ENCODE data around the gene CCDC89.
A peak's percentile ranks its signal among the peaks of the same experiment; 100 is the strongest.

The CCDC89 gene

DNA sequence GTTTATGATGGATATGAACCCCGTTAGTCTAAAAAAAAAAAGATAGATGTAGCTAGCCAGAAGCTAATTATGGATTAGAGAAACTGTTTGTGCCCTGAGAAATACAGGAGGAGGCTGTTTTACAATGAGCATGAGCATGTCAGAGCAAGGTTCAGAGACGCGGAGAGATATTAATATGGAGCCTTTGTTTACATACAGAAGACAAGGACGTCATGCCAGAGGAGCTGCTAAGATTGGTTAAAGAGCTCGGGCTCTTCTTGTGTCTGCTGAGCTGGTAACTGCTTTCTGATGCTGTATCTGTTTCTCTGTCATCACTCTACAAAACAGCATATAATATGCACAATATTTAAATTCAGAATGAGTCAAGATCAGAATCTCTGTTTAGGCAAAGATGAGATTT is 24.9 kb upstream of the CCDC89 start (continued):
- TF ChIP-seq, protein P1, sequence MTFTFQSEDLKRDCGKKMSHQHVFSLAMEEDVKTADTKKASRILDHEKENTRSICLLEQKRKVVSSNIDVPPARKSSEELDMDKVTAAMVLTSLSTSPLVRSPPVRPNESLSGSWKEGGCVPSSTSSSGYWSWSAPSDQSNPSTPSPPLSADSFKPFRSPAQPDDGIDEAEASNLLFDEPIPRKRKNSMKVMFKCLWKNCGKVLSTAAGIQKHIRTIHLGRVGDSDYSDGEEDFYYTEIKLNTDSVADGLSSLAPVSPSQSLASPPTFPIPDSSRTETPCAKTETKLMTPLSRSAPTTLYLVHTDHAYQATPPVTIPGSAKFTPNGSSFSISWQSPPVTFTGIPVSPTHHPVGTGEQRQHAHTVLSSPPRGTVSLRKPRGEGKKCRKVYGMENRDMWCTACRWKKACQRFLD (tag by site-specific recombination; IDR thresholded peaks at IDR 0.05): no peak
- TF ChIP-seq ZNF792 (tag by site-specific recombination; IDR thresholded peaks at IDR 0.05) (no peak), MYNN (tag by site-specific recombination; IDR thresholded peaks at IDR 0.05; ENCODE audit: borderline replicate concordance) (no peak), RBAK (tag by site-specific recombination; IDR thresholded peaks at IDR 0.05) (no peak), ZNF302 (tag by site-specific recombination; IDR thresholded peaks at IDR 0.05; ENCODE audit: low read depth) (no peak), ZNF830 (tag by site-specific recombination; IDR thresholded peaks at IDR 0.05; ENCODE audit: low read depth) (no peak)

DNA sequence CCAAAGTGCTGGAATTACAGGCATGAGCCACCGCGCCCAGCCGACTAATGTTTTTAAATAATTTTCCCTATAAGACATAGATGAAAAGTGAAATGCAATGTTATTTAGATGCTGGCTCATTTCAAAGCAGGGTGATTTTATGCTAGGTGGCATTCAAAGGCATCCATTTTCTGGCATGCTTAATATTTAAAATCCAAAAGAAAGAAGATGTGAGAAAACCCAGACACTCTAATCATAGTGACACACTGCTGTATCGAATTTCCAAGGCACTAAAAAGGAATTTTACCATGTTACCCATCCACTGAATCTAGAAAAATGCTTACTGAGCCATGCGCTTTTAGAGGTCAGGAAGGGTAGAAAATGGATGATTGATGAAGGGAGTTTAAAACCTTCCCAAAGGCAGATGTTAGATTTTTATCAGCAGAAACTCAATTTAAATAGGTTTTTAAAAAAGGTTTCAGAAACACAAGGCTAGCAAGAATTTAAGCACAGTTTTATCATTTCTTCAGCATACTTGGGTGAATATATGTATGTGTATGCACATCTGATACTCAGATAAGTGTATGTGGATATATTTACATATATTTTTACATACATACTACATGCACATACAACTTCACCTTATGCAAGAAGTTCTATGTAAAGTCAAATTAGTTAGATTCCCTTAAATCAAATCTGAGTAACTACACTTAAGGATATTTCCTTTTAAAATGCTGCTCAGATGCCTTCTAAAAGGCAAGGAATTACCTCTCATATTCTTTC is 24.1 kb upstream of the CCDC89 start:
- CTCF ChIA-PET: interaction anchor here (1.2 kb wide), 1 partner anchor 17 kb away, joined by 5 read pairs; no protein-coding TSS in a partner anchor

DNA sequence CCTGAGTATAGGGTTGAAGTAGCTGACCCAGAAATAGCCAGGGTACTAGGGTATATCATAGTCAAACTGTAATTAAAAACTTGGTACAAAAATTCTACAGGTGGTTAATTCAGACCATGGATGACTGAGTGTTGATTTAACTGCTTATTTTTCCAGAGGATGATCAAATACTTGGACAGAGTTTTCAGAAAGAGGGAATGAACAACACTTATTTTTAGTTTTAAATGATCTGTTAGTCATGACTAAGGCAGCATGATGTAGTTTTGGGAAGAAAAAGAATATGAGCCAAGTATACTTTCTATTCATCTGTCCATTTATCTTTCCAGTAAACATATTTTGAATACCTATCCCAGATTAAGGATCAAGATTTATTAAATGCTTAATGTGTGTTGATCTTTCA is 19.8 kb upstream of the CCDC89 start:
- ChIA-PET POLR2A (no interaction called here), CTCF (no interaction called here)
- Histone ChIP-seq H3K4me3 (ENCODE audit: low read depth, low read length) (no peak overlapping the region), H3K4me1 (ENCODE audit: control insufficient read depth, insufficient read depth, low read length) (no peaks in the 10 kb centered on the region), H3K36me3 (ENCODE audit: control insufficient read depth in 2 of 2, insufficient read depth in 1 of 2, low read length in 2 of 2) (no peaks in the 10 kb centered on the region), H3K9me3 (ENCODE audit: control insufficient read depth, insufficient read depth, low read depth, low read length) (no peaks in the 10 kb centered on the region), H3K27ac (ENCODE audit: extremely low read depth, low read depth, low read length) (no peak overlapping the region)
- peak; percentile 28; the same call in 1 of the 2 replicates for TF ChIP-seq SCRT2 (tag by site-specific recombination; IDR thresholded peaks at IDR 0.05)
- TF ChIP-seq, protein P2, sequence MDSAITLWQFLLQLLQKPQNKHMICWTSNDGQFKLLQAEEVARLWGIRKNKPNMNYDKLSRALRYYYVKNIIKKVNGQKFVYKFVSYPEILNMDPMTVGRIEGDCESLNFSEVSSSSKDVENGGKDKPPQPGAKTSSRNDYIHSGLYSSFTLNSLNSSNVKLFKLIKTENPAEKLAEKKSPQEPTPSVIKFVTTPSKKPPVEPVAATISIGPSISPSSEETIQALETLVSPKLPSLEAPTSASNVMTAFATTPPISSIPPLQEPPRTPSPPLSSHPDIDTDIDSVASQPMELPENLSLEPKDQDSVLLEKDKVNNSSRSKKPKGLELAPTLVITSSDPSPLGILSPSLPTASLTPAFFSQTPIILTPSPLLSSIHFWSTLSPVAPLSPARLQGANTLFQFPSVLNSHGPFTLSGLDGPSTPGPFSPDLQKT (IDR thresholded peaks at IDR 0.05; ENCODE audit: borderline replicate concordance, low read depth, low read length): no peak

More for the DNA sequence above, 24.1 kb upstream of the CCDC89 start:
- POLR2A ChIA-PET: no interaction called here
- TF ChIP-seq PRDM6 (tag by site-specific recombination; IDR thresholded peaks at IDR 0.05): 0 out of 2 replicates have a peak, but pooled peaks have one; percentile 15
- no peak for TF ChIP-seq ZIC2 (tag by site-specific recombination; IDR thresholded peaks at IDR 0.05)
- no peak for TF ChIP-seq ZNF596 (tag by site-specific recombination; IDR thresholded peaks at IDR 0.05)
- H3K9me3 ChIP-seq (ENCODE audit: control insufficient read depth, insufficient read depth, low read depth, low read length): no peaks in the 10 kb centered on the region
- H3K36me3 ChIP-seq (ENCODE audit: control insufficient read depth in 2 of 2, insufficient read depth in 1 of 2, low read length in 2 of 2): no peaks in the 10 kb centered on the region
- H3K27ac ChIP-seq (ENCODE audit: extremely low read depth, low read depth, low read length): no peak overlapping the region
- no peak overlapping the region for H3K4me3 ChIP-seq (ENCODE audit: low read depth, low read length)
- no peaks in the 10 kb centered on the region for H3K4me1 ChIP-seq (ENCODE audit: control insufficient read depth, insufficient read depth, low read length)

DNA sequence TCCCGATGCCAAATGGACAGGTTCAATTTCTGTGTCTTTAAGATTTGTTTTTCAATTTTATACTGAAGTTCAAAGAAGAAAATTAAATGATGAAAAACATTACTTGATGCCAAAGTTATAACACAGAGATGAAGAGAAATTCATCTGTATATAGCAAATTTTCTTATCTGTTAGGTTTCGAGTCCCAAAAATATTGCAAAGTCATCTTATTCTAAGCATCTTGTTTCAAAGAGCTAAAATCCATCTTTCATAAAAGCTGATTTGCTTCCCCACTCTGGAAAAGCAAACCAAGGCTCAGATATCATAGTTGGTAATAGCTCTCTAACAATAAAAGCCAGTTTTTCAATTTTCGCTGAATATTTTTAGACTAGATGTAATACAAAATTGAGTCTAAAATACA is 19.0 kb upstream of the CCDC89 start:
- ChIA-PET POLR2A (interaction anchor here (0.6 kb wide), 1 partner anchor 142 kb away, joined by 3 read pairs; no protein-coding TSS in a partner anchor), CTCF (no interaction called here)
- no peaks in the 10 kb centered on the region for H3K4me1 ChIP-seq (ENCODE audit: control insufficient read depth, insufficient read depth, low read length)
- H3K36me3 ChIP-seq (ENCODE audit: control insufficient read depth in 2 of 2, insufficient read depth in 1 of 2, low read length in 2 of 2): no peaks in the 10 kb centered on the region
- no peaks in the 10 kb centered on the region for H3K9me3 ChIP-seq (ENCODE audit: control insufficient read depth, insufficient read depth, low read depth, low read length)
- H3K4me3 ChIP-seq (ENCODE audit: low read depth, low read length): no peak overlapping the region
- TF ChIP-seq SP2 (tag by site-specific recombination; IDR thresholded peaks at IDR 0.05): no peak
- TF ChIP-seq ZNF629 (tag by site-specific recombination; IDR thresholded peaks at IDR 0.05): no peak
- no peak for TF ChIP-seq GLI2 (tag by site-specific recombination; IDR thresholded peaks at IDR 0.05; ENCODE audit: borderline replicate concordance, low read depth)
- TF ChIP-seq ZNF610 (tag by site-specific recombination; IDR thresholded peaks at IDR 0.05; ENCODE audit: borderline replicate concordance): no peak
- no peak overlapping the region for H3K27ac ChIP-seq (ENCODE audit: extremely low read depth, low read depth, low read length)
